HCT116 (cell line): ENCODE results near the gene YWHAG. TPM values are rescaled to one million over a fixed set of nuclear protein-coding genes. Genes with fewer than 3 reads are reported as not detected.
A peak's percentile ranks its signal among the peaks of the same experiment; 100 is the strongest.

Source experiments
- ATAC-seq: fragments of 200-7000 bp; cut with Tn5 transposase; 2 replicates; pipeline ENCODE4 v1.9.1; 2020; ENCODE audit warnings: mild to moderate bottlenecking, moderate library complexity
- BruUV-seq: library from RNA; stranded (reverse); fragments of 400-500 nt; replicated peaks from 2 replicates; lab custom pipeline; 2021; lab: Mats Ljungman, UMichigan
- CTCF ChIA-PET: fragments of 300-600 bp; sonication (Branson Sonifier 250); formaldehyde crosslinking; loops from one replicate; lab custom pipeline; 2021; ENCODE audit warnings: antibody characterized with exemption; lab: Charles Lee
- POLR2A ChIA-PET: fragments of 300-600, 350-600 bp; sonication (Branson Sonifier 250); formaldehyde crosslinking; loops from one replicate; lab custom pipeline; 2021; ENCODE audit warnings: antibody characterized with exemption; lab: Charles Lee
- RAD21 ChIA-PET, 2 experiments: fragments of 300-600 bp; sonication (Branson Sonifier 250); formaldehyde crosslinking; loops; one replicate each; lab custom pipeline; 2023; ENCODE audit warnings: low total read pairs in 2 of 2; ENCODE audit not compliant: uncharacterized antibody in 2 of 2, unreplicated experiment in 2 of 2, low non-redundant PET in 1 of 2; lab: Charles Lee
- DNase-seq: peaks from one replicate; pipeline ENCODE4 v3.0.0-alpha.2; 2010; ENCODE audit warnings: low read depth, low spot score
- H2AFZ ChIP-seq: fragments of 200-600 bp; shearing (Covaris generic), sonication (generic); 2 replicates; pipeline ENCODE4 v1.6.1; 2017; ENCODE audit warnings: low read depth, mixed run types, mixed read lengths, antibody characterized with exemption, low read length; ENCODE audit not compliant: poor library complexity, severe bottlenecking
- H3K27ac ChIP-seq: 2 replicates; pipeline ENCODE4 v1.5.1; 2012; ENCODE audit warnings: low read depth, low read length
- H3K27me3 ChIP-seq: fragments of 200-600 bp; sonication (generic); 2 replicates; pipeline ENCODE4 v1.6.1; 2016; ENCODE audit warnings: mixed run types, low read length, mixed read lengths; ENCODE audit not compliant: insufficient read depth
- H3K36me3 ChIP-seq, 2 experiments: fragments of 200-500 bp in 1 of 2; fragments of 200-600 bp in 1 of 2; sonication (Bioruptor generic) in 1 of 2; sonication (generic) in 1 of 2; 2 replicates each; pipeline versions ENCODE4 v1.5.1 to v1.6.1; 2014 to 2016; ENCODE audit warnings: low read length in 2 of 2, inconsistent platforms in 1 of 2, mixed read lengths in 1 of 2, mixed run types in 1 of 2; ENCODE audit not compliant: insufficient read depth in 2 of 2, control insufficient read depth in 1 of 2
- H3K4me1 ChIP-seq, 2 experiments: fragments of 200-600 bp in 1 of 2; sonication (generic) in 1 of 2; 2 replicates each; pipeline versions ENCODE4 v1.5.1 to v1.6.1; 2012 to 2017; ENCODE audit warnings: low read length in 2 of 2, inconsistent platforms in 1 of 2, mild to moderate bottlenecking in 1 of 2, mixed read lengths in 1 of 2, mixed run types in 1 of 2, moderate library complexity in 1 of 2; ENCODE audit not compliant: insufficient read depth in 2 of 2, control insufficient read depth in 1 of 2
- H3K4me2 ChIP-seq: fragments of 200-600 bp; sonication (generic); 2 replicates; pipeline ENCODE4 v1.6.1; 2017; ENCODE audit warnings: mixed run types, low read length, mixed read lengths
- H3K4me3 ChIP-seq, 2 experiments: fragments of 200-600 bp in 1 of 2; sonication (generic) in 1 of 2; replicated peaks in 1 of 2; 2 replicates each; pipeline ENCODE4 v1.5.1; 2011 to 2016; ENCODE audit warnings: low read length in 2 of 2, control low read depth in 1 of 2, low read depth in 1 of 2, mild to moderate bottlenecking in 1 of 2, mixed read lengths in 1 of 2, mixed run types in 1 of 2
- H3K79me2 ChIP-seq: fragments of 200-600 bp; sonication (generic); 2 replicates; pipeline ENCODE4 v1.6.1; 2017; ENCODE audit warnings: mild to moderate bottlenecking, mixed run types, low read length, moderate library complexity, mixed read lengths; ENCODE audit not compliant: insufficient read depth
- H3K9ac ChIP-seq: fragments of 200-600 bp; sonication (generic); 2 replicates; pipeline ENCODE4 v1.6.1; 2016; ENCODE audit warnings: low read length, mixed read lengths
- H3K9me2 ChIP-seq: fragments of 200-600 bp; sonication (generic), shearing (Covaris generic); 2 replicates; pipeline ENCODE4 v1.6.1; 2017; ENCODE audit warnings: mixed run types, mild to moderate bottlenecking, moderate library complexity; ENCODE audit not compliant: insufficient read depth
- H3K9me3 ChIP-seq, 2 experiments: fragments of 200-500 bp in 1 of 2; fragments of 200-600 bp in 1 of 2; sonication (Bioruptor generic) in 1 of 2; sonication (generic) in 1 of 2; 2 replicates each; pipeline ENCODE4 v1.6.1; 2014 to 2017; ENCODE audit warnings: low read length in 2 of 2, mixed read lengths in 2 of 2, inconsistent platforms in 1 of 2, low read depth in 1 of 2, mild to moderate bottlenecking in 1 of 2, mixed run types in 1 of 2, moderate library complexity in 1 of 2; ENCODE audit not compliant: control insufficient read depth in 1 of 2, insufficient read depth in 1 of 2
- H4K20me1 ChIP-seq: fragments of 200-600 bp; sonication (generic), shearing (Covaris generic); 2 replicates; pipeline ENCODE4 v1.6.1; 2017; ENCODE audit warnings: mixed run types, mild to moderate bottlenecking, moderate library complexity; ENCODE audit not compliant: insufficient read depth
- CEBPB ChIP-seq: IDR thresholded peaks from 2 replicates; pipeline ENCODE4 v1.6.1; 2012; ENCODE audit warnings: low read depth
- EZH2phosphoT487 ChIP-seq: fragments of 200-600 bp; IDR thresholded peaks from 2 replicates; pipeline ENCODE4 v1.6.1; 2018; ENCODE audit warnings: antibody characterized with exemption, borderline replicate concordance
- FOSL1 ChIP-seq: IDR thresholded peaks from 2 replicates; pipeline ENCODE4 v1.6.1; 2012; ENCODE audit warnings: low read depth
- POLR2A ChIP-seq: IDR thresholded peaks from 2 replicates; pipeline ENCODE4 v1.7.0; 2011; ENCODE audit warnings: borderline replicate concordance; ENCODE audit not compliant: insufficient read depth, insufficient read length; ENCODE audit errors: extremely low read depth
- SP1 ChIP-seq: IDR thresholded peaks from 2 replicates; pipeline ENCODE4 v1.6.1; 2012; ENCODE audit warnings: low read depth
- TCF7L2 ChIP-seq: IDR thresholded peaks from 2 replicates; pipeline ENCODE4 v1.7.0; 2011; ENCODE audit warnings: borderline replicate concordance, inconsistent platforms; ENCODE audit not compliant: insufficient read depth, insufficient read length; ENCODE audit errors: extremely low read depth
- ZNF274 ChIP-seq: fragments of 200-500 bp; sonication (Bioruptor generic); IDR thresholded peaks from 2 replicates; pipeline ENCODE4 v1.6.1; 2014; ENCODE audit warnings: mild to moderate bottlenecking, low read depth, low read length, inconsistent platforms
- intact Hi-C: fragments of 100-400 bp; cut with micrococcal nuclease; formaldehyde crosslinking; loops from 2 replicates; pipeline ENCODE4 v1.10.0; 2022
- total RNA-seq: library from RNA; stranded (reverse); gene quantifications from one replicate; pipeline ENCODE4 v1.2.1, GENCODE V29; 2021; ENCODE audit not compliant: unreplicated experiment
- TF ChIP-seq, protein P1 (sequence below): IDR thresholded peaks from 2 replicates; pipeline ENCODE4 v1.6.1; 2011; ENCODE audit warnings: mild to moderate bottlenecking, low read length, moderate library complexity; ENCODE audit not compliant: insufficient replicate concordance; ENCODE audit errors: extremely low read depth
- TF ChIP-seq, protein P2 (sequence below): IDR thresholded peaks from 2 replicates; pipeline ENCODE4 v1.6.1; 2012

The YWHAG gene
- total RNA-seq, 1 experiment from 2014 or later = 170 TPM

- no peak for DNase-seq
- Histone ChIP-seq H4K20me1 (peaks cover 34% of the 10 kb centered on the region; the same call in 1 of the 2 replicates), H3K9ac (no peak overlapping the region), H3K4me3 (no peak overlapping the region), H3K27ac (peak overlapping the region; percentile 25; the same call in 1 of the 2 replicates), H3K27me3 (no peaks in the 10 kb centered on the region), H3K9me2 (no peaks in the 10 kb centered on the region), H3K79me2 (peaks cover 100% of the 10 kb centered on the region), H3K36me3 (peaks cover 26 to 33% of the 10 kb centered on the region in 2 experiments; a peak in 3 of 4 replicates), H3K9me3 (no peaks in the 10 kb centered on the region), H3K4me1 (peaks cover 15 to 48% of the 10 kb centered on the region in 2 experiments), H3K4me2 (no peak overlapping the region), H2AFZ (no peak overlapping the region)
- ChIA-PET POLR2A (no interaction called here), CTCF (interaction anchor here (1.5 kb wide), 1 partner anchor 18 kb away, joined by 3 read pairs; the partner anchor contains the start of gene YWHAG), RAD21 (no interaction called here)
- intact Hi-C loops = no loop called here
- TF ChIP-seq POLR2A (no peak), EZH2phosphoT487 (no peak), TCF7L2 (no peak), CEBPB (no peak), SP1 (no peak), FOSL1 (peak; percentile 12; the same call in 1 of the 2 replicates), ZNF274 (no peak)
- TF ChIP-seq, protein P1, sequence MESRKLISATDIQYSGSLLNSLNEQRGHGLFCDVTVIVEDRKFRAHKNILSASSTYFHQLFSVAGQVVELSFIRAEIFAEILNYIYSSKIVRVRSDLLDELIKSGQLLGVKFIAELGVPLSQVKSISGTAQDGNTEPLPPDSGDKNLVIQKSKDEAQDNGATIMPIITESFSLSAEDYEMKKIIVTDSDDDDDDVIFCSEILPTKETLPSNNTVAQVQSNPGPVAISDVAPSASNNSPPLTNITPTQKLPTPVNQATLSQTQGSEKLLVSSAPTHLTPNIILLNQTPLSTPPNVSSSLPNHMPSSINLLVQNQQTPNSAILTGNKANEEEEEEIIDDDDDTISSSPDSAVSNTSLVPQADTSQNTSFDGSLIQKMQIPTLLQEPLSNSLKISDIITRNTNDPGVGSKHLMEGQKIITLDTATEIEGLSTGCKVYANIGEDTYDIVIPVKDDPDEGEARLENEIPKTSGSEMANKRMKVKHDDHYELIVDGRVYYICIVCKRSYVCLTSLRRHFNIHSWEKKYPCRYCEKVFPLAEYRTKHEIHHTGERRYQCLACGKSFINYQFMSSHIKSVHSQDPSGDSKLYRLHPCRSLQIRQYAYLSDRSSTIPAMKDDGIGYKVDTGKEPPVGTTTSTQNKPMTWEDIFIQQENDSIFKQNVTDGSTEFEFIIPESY = no peak
- TF ChIP-seq, protein P2, sequence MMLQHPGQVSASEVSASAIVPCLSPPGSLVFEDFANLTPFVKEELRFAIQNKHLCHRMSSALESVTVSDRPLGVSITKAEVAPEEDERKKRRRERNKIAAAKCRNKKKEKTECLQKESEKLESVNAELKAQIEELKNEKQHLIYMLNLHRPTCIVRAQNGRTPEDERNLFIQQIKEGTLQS = no peak
- no peak for ATAC-seq
- BruUV-seq = no TSS peak
Measured at GRCh38 chr7:76340617-76341131, 18.1 kb downstream of the YWHAG start.
